ENCODE measurements around the gene C1orf198. TPM values are rescaled to one million over a fixed set of nuclear protein-coding genes. Genes with fewer than 3 reads are reported as not detected.

Gene C1orf198
- polyA plus RNA-seq, 1 donor (not counting 4 experiments of a cell fraction or from before 2014, with no cell fraction given) = 6.8 TPM

GRCh38 chr1:230898748-230899147 lies 30.4 kb upstream of the C1orf198 start:
- TF ChIP-seq CTCF (optimal IDR thresholded peaks at IDR 0.05 in 1 of 3, IDR thresholded peaks at IDR 0.05 in 1 of 3, conservative IDR thresholded peaks at IDR 0.05 in 1 of 3; ENCODE audit: extremely low read depth in 1 of 3, insufficient read depth in 2 of 3, low read length in 3 of 3) = no peak
- TF ChIP-seq EZH2 (IDR thresholded peaks at IDR 0.05; ENCODE audit: low read length) = no peak
- Histone ChIP-seq H4K20me1 (ENCODE audit: control insufficient read depth, extremely low read depth, insufficient read depth, low read length) (no peaks in the 10 kb centered on the region), H3K27me3 (ENCODE audit: control insufficient read depth, extremely low read depth, insufficient read depth, low read length) (no peaks in the 10 kb centered on the region), H3K4me1 (ENCODE audit: control insufficient read depth, extremely low read depth, insufficient read depth, low read length) (no peaks in the 10 kb centered on the region), H3K79me2 (ENCODE audit: control insufficient read depth, insufficient read depth, low read length) (no peaks in the 10 kb centered on the region), H3K36me3 (ENCODE audit: control insufficient read depth in 2 of 2, extremely low read depth in 1 of 2, insufficient read depth in 2 of 2, low read length in 2 of 2) (no peaks in the 10 kb centered on the region), H2AFZ (ENCODE audit: control insufficient read depth, low read length) (no peak overlapping the region), H3K4me2 (ENCODE audit: control insufficient read depth, extremely low read depth, insufficient read depth, low read depth, low read length) (no peak overlapping the region), H3K9me3 (ENCODE audit: control insufficient read depth, low read depth, low read length) (no peaks in the 10 kb centered on the region), H3K27ac (ENCODE audit: control insufficient read depth, insufficient read depth, low read length) (no peak overlapping the region), H3K9ac (ENCODE audit: control insufficient read depth, extremely low read depth, insufficient read depth, low read length) (no peak overlapping the region), H3K4me3 (ENCODE audit: control insufficient read depth in 2 of 3, extremely low read depth in 1 of 3, insufficient read depth in 2 of 3, low read depth in 1 of 3, low read length in 3 of 3) (no peak overlapping the region), H3K9me1 (ENCODE audit: control insufficient read depth, extremely low read depth, insufficient read depth, low read length) (no peaks in the 10 kb centered on the region)
- dilution Hi-C loops (cut with MboI; ENCODE audit: extremely low pct_ligation_motif_present, low sequenced_read_pairs) = no loop called here
- FAIRE-seq (no peak), DNase-seq (ENCODE audit: low read depth, low spot score) (no peak)

GRCh38 chr1:230898144-230898543 lies 29.8 kb upstream of the C1orf198 start:
- Histone ChIP-seq H3K9me3 (ENCODE audit: control insufficient read depth, low read depth, low read length) (no peaks in the 10 kb centered on the region), H4K20me1 (ENCODE audit: control insufficient read depth, extremely low read depth, insufficient read depth, low read length) (no peaks in the 10 kb centered on the region), H3K4me2 (ENCODE audit: control insufficient read depth, extremely low read depth, insufficient read depth, low read depth, low read length) (no peak overlapping the region), H3K4me1 (ENCODE audit: control insufficient read depth, extremely low read depth, insufficient read depth, low read length) (no peaks in the 10 kb centered on the region), H3K9ac (ENCODE audit: control insufficient read depth, extremely low read depth, insufficient read depth, low read length) (no peak overlapping the region), H2AFZ (ENCODE audit: control insufficient read depth, low read length) (no peak overlapping the region), H3K36me3 (ENCODE audit: control insufficient read depth in 2 of 2, extremely low read depth in 1 of 2, insufficient read depth in 2 of 2, low read length in 2 of 2) (no peaks in the 10 kb centered on the region), H3K27me3 (ENCODE audit: control insufficient read depth, extremely low read depth, insufficient read depth, low read length) (no peaks in the 10 kb centered on the region), H3K4me3 (ENCODE audit: control insufficient read depth in 2 of 3, extremely low read depth in 1 of 3, insufficient read depth in 2 of 3, low read depth in 1 of 3, low read length in 3 of 3) (no peak overlapping the region), H3K79me2 (ENCODE audit: control insufficient read depth, insufficient read depth, low read length) (no peaks in the 10 kb centered on the region), H3K27ac (ENCODE audit: control insufficient read depth, insufficient read depth, low read length) (no peak overlapping the region), H3K9me1 (ENCODE audit: control insufficient read depth, extremely low read depth, insufficient read depth, low read length) (no peaks in the 10 kb centered on the region)
- DNase-seq (ENCODE audit: low read depth, low spot score) = no peak
- dilution Hi-C loops (cut with MboI; ENCODE audit: extremely low pct_ligation_motif_present, low sequenced_read_pairs) = no loop called here
- no peak for FAIRE-seq
- TF ChIP-seq CTCF (optimal IDR thresholded peaks at IDR 0.05 in 1 of 3, IDR thresholded peaks at IDR 0.05 in 1 of 3, conservative IDR thresholded peaks at IDR 0.05 in 1 of 3; ENCODE audit: extremely low read depth in 1 of 3, insufficient read depth in 2 of 3, low read length in 3 of 3) = no peak
- TF ChIP-seq EZH2 (IDR thresholded peaks at IDR 0.05; ENCODE audit: low read length) = no peak

Measured in keratinocyte (primary cell).